NT2/D1 (cell line): ENCODE results near the gene SVOP.

Experiments used
- SUZ12 ChIP-seq: IDR thresholded peaks from 2 replicates; pipeline ENCODE4 v1.6.1; 2011; ENCODE audit not compliant: insufficient read length, insufficient read depth; ENCODE audit errors: extremely low read depth
- YY1 ChIP-seq: IDR thresholded peaks from 2 replicates; pipeline ENCODE4 v1.6.1; 2011; ENCODE audit not compliant: insufficient read length, insufficient read depth
- ZNF274 ChIP-seq: IDR thresholded peaks from 2 replicates; pipeline ENCODE4 v1.6.1; 2011; ENCODE audit warnings: mild to moderate bottlenecking, low read depth, low read length

- TF ChIP-seq ZNF274: no peak
- TF ChIP-seq YY1: no peak
- no peak for TF ChIP-seq SUZ12
Measured at GRCh38 chr12:108912361-108912760, 108.5 kb downstream of the SVOP start.
